ENCODE data around the gene ANTXRL.
"Not testable (repeated sequence)": the region's sequence is repeated elsewhere in the genome, so short reads cannot be mapped to it uniquely, and the experiment has no call there.

ANTXRL gene

DNA sequence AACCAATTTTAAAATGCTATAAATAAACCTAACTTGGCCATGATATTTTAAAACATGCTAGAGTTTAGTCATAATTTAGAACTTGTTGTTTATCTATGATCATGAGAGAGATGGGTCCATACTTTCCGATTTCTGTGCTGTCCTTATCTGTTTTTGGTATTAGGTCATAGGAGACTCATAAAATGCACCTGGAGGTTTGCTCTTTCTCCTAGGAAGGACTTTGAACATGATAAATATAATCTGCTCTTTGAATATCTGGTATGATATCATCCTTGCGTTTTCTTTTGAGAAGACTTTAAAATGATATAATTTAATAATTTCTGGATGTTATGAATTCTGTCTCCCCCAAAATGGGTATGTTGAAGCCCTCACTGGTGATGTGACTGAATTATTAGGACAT is 9.0 kb upstream of the ANTXRL start:
- no peak for DNase-seq

DNA sequence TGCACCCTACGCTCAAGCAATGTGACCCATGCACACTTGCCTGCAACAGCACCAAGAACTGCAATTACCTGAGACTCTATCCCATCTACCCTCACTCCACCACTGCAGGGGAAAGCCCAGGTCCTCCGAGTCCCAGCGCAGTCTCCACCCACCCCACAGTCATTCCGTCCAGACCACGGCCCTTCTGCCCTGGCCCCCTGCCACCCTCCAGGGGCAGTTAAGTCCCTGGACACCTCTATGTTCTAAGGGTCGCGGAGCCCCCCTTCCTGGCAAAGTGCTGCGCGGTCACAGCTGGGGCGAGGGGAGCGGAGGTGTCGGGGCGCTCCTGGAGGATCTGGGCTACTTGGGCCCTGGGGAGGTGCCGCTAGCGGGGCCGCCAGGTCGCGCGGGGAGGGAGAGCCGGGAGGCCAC is 4.4 kb upstream of the ANTXRL start:
- not testable (repeated sequence) for DNase-seq

DNA sequence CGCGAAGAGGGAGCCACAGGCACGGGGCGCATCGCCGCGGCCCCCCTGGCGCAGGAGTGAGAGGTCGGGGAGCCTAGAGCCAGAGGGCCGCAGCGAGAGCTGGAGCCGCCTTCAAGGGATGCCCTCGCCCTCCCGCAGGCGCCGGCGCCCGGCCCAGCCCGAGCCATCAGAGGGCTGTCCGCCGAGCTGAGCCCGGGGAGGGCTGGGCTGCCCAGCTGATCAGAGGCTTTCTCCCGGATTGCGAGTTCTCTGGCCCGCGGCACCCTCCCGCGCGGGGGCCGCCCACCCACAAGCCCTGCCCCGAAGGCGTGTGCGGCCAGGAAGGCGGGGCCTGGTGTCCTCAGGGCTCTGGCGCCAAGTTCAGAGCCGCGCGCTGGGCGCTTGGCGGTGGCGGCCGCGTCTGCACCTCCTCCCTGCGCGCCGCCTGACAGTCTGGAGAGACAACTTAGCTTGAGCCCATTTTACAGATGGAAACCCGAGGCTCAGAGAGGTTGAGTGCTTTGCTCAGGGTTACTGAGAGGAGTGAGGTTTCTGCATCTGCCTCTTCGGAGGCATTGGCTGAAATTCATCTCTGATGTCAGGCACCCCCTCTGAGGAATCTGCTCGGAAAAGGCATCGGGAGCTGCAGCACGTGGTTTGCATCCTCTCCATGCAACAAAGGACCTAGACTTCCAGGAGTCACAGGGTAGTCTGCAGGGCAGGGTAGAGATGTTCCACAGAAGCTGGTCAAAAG is 3.8 kb upstream of the ANTXRL start:
- no peak for DNase-seq

DNA sequence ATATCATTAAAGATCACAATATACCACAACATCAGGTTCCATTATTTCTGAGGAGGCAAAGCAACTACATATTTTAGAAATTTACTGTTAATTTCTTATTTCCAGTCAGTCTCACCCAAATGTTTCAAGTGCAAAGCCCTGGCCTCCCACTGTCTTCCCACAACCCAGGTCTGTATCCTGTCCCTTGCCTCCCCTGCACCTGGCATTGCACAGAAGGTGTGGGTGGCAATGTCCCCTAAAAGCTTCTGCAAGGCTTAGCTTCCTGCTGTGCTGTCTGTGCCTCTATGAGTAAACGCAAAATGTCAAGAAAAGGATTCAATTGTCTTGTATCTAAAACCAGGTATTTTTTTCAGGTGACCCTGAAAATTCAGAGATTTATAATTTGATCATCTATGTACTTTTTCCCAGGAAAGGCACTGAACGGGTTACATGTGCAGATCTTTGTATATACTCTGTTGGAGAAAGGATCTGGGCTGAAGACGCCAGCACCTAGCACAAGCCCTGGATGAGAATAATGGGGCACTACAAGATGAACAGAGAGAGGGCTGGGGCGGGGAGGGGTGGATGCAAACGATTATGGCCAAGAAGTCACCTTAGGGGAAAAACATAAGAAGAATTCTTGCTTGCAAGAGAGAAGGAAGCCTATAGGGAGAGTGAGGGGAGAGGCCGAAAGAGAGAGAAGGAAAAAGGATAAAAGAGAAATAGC is 3.1 kb upstream of the ANTXRL start:
- DNase-seq, result no peak

DNA sequence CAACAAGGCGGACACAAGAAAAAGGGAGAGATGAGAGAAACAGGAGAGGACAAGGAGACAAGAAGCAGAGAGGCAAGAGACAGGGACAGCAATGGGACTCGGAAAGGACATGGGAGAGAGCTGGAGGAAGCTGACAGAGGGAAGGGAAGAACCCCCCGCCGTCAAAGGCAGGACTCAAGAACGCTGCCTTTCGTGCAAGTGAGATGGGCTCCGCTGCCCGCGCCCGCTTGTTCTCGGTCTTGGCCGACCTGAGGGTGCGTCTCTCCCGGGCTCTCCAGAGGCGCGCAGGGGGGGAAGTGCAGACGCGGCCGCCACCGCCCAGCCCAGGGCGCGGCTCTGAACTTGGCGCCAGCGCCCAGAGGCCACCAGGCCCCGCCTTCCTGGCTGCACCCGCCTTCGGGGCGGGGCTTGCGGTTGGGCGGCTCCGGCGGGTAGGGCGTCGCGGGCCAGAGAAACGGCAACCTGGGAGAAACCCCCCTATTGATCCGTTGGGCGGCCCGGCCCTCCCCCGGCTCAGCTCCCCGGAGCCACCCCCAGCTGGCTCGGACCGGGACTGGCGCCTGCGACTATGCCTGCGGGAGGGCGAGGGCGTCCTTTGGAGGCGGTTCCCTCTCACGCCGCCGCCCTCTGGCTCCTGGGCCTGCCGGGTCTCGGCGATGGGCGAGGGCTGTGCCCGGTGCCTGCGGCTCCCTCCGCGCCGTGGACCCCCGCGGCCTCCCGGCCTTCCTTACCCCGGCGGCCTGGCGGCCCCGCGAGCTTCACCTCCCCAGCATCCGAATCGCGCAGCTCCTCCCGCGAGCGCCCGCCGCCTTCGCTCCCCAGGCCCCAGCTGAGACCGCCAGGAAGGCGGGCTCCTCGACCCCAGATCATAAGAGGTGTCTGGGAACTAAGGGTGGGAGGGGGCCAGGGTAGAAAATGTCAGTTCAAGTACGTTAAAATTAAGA is 2.2 kb upstream of the ANTXRL start:
- DNase-seq, result no peak

GRCh38 chr10:46285300-46285699 is 1.5 kb upstream of the ANTXRL start:
- no peak for DNase-seq

DNA sequence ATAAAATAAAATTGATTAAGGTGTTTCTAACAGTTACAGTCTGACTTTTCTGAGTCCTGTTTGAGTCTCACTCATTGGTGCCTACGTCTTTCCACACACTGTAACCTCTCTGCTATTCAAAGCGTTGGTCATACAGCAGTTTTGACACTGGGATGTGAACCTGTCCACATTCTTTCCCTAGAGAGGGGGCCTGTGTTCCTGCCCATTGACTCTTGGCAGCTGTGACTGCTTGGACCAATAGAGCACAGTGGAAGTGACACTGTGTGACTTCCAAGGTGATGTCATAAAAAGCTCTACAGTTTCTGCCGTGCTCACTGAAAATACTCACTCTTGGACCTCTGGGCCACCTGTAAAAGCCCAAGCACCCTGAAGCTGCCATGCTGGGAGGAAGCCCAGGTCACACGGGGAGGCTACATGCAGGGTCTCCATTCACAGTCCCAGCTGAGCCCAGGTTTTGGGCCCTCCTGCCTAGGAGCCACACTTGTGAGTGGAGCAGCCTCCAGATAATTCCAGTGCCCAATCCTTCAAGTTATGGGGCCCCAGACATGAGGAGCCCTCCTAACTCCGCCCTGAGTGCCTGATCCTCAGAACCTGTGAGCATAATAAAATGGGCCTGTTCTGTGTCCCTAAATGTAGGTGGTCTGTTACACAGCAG is 704 bp upstream of the ANTXRL start:
- DNase-seq, result no peak

GRCh38 chr10:46287846-46288477 is 1.2 kb downstream of the ANTXRL start:
- DNase-seq, result no peak

GRCh38 chr10:46288601-46289206 is 1.9 kb downstream of the ANTXRL start:
- no peak for DNase-seq

DNA sequence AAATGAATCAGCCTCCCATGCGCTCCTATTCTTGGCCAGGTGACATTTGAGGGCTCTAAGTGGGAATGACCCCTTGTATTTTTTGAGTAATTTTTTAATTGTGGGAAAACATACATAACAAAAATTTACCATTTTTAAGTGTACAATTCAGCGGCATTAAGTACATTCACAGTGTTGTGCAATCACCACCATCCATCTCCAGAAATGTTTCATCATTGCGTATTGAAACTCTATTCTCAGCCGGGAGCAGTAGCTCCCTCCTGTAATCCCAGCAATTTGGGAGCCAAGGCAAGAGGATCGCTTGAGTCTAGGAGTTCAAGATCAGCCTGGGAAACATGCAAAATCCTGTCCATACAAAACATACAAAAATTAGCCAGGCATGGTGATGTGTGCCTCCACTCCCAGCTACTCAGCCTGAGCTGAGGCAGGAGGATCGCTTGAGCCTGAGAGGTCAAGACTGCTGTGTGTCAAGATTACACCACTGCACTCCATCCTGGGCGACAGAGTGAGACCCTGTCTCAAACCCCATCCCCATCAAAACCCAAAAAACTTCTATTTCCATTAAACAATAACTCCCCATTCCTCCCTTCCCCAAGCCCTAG is 2.5 kb downstream of the ANTXRL start:
- no peak for DNase-seq

DNA sequence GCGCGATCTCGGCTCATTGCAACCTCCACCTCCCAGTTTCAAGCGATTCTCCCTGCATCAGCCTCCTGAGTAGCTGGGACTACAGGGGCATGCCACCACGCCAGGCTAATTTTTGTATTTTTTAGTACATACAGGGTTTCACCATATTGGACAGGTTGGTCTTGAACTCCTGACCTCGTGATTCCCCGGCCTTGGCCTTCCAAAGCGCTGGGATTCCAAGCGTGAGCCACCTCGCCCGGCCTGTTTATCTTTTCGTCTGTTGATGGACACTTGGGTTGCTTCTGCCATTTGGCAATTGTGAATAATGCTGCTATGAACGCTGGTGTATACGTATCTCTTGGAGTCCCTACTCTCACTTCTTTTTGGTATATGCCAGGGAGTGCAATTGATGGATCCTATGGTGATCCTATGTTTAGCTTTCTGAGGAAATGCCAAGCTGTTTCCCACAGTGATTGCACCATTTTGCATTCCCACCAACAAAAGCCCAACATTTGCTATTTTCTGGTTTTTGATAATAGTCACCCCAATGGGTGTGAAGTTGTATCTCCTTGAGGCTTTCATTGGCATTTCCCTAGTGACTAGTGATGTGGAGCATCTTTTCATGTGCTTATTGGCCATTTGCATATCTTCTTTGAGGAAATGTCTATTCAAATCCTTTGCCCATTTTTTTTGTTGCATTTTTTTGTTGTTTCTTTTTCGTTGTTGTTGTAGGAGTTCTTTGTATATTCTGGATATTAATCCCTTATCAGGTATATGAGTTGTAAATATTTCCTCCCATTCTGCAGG is 3.5 kb downstream of the ANTXRL start:
- DNase-seq, result no peak

GRCh38 chr10:46291817-46292572 is 5.2 kb downstream of the ANTXRL start:
- no peak for DNase-seq

DNA sequence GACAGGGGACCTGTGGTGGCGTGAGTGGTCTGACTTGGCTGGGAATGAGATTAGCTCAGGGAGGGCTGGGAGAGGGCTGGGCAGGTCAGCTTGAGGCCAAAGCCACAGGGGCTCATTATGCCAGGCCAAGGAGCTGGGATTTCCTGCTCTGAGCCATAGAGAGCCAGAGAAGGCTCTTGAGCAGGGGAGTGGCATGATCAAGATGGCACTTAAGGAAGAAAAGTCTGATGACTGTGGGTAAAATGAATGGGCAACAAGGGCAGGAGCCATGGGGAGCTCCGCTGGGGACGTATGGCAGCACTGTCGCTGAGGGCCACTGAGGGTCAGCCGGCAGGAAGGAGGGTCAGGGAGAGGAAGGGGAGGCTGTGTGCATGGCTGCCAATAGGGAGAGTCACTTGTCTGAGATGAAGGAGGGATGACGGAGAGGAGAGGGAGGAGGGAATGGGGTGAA is 5.8 kb downstream of the ANTXRL start:
- no peak for DNase-seq

DNA sequence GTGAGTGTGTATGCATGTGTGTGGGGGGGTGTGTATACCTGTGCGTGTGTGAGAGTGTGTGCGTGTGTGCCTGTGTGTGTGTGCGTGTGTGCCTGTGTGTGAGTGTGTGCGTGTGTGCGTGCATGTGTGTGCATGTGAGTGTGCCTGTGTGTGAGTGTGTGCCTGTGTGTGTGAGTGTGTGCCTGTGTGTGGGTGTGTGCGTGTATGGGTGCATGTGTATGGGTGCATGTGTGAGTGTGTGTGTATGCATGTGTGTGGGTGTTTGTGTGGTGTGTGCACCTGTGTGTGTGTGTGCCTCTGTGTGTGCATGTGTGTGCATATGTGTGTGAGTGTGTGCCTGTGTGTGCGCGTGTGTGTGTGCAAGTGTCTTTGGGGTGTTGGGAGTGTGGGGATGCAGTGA is 6.4 kb downstream of the ANTXRL start:
- no peak for DNase-seq

DNA sequence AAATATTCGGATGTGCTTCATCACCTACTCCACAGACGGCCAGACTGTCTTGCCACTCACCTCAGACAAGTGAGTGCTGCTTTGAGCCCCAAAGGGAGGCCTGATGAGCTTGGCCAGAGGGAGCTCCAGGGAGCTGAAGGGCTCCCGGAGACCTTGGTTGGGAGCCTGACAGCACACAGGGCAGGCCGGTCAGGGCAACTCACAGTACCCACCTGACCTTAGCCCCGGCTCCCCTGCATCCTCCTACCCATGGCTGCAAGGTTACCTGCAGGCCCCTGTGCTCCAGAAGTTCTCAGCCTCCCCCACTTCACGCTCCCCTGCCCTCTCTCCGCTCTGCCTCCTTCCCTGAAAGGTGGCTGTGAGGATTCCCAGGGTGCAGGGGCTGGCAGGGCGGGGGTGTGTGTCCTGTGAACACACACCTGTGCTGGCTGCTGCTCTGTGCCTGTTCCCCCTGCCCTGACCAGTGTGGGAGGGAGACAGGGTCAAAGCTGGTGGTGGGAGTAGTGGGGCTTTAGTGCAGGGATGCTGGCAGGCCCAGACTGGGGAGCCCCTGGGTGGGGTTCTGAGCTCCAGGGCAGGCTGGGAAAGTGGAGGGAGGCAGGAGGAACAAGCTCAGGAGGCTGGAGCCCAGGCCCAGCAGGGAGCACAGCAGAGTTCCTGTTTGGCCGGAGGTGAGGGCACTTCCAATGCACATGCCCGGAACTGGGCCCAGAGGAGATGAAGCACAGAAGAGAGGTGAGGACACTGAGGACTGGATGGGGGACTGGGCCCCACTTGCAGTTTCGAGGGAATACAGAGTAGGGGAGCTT is 7.2 kb downstream of the ANTXRL start:
- DNase-seq, result no peak

DNA sequence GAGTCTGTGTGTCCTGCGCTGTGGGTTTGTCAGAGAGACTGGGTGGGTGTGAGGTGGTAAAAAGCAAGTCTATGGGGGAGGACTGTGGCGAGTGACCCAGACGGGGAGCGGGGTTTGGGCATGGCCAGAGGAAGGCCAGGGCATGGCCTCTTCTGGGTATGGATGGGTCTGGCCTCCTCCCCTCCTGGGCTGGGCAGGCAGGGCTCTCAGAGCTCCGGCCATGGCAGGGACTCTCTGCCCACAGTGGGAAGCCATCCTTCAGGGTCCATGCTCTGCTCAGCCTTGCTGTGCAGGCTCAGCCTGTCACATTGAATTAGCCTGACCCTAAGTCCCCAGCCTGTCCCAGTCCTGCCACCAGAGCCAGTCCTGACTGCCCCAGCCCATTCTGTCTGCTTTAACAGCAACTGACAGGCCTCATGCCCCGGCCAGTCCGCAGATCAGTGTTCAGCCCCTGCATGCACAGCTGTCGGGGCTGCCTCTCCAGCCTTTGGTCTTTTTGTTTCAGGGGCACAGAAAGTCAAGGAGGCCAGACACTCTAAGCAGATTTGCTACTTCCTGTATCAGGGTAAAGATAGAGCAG is 7.9 kb downstream of the ANTXRL start:
- DNase-seq, result no peak

- DNase-seq, result not testable (repeated sequence)
Observed at GRCh38 chr10:46295350-46296010, 8.7 kb downstream of the ANTXRL start.

- DNase-seq, result not testable (repeated sequence)
Observed at GRCh38 chr10:46296086-46296485, 9.3 kb downstream of the ANTXRL start.
